Skin epidermis (tissue), 12 donors: Measurements from ENCODE around the gene GORASP1.

Source experiments
- H3K27ac ChIP-seq, 21 experiments: fragments of 200-600 bp; sonication (generic) in 11 of 21; one replicate each; pipeline ENCODE4 v1.5.0; 2020; ENCODE audit warnings: mild to moderate bottlenecking in 3 of 21, inconsistent platforms in 2 of 21, moderate library complexity in 2 of 21
- H3K4me3 ChIP-seq, 7 experiments: fragments of 200-600 bp; sonication (generic) in 2 of 7; one replicate each; pipeline ENCODE4 v1.5.0; 2020; ENCODE audit warnings: inconsistent platforms in 2 of 7, mild to moderate bottlenecking in 2 of 7, moderate library complexity in 1 of 7

GORASP1 gene

DNA sequence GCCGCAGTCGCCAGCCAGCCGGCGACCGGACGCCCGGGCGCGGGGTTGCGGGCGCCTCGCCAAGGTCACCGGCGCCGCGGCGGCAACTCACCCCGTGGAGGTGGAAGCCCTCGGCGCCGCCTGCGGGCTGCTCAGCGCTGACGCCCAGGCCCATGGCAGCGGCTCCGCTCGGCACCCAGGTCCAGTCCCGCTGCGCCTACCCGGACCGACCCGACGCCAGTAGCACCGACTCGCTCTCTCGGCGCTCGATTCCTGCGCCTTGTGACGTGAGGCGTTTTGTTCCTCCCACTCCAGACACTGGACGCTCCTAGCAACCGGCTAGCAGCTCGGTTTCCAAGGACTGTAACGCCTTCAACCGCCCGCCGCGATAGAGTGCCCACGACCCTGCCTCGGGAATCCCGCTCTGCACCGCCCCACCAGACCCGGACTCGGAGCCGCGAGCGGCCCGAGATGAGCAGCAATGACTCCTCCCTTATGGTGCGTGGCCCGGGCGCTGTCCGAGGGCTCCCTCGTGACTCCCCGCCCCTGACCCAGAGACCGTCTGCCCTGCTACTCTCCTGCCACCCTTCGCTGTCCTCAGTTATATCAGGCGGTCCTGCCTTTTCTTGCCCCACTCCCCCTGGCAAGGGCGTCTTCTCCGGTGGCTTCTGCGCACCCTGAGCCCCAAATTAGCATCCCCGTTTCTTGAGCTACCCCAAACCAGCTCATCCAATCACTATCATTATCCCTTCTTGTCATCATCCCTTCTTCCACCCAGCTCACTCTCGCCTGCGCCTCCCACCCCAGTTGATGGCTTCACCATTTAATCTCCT, at the start of gene GORASP1, which contains the start of gene TTC21A:
Gene GORASP1, minus strand, starts transcription at position 240 of the 812 bp plus-strand sequence. Its CDS starts 86 bp downstream, at position 154.
Gene TTC21A, plus strand, starts transcription at position 293 of the 812 bp plus-strand sequence. Its CDS starts 158 bp downstream, at position 451.
- peak within 1 kb of the TSS; percentile 77 to 99 (median 95) for H3K27ac ChIP-seq
- peak within 1 kb of the TSS; percentile 66 to 98 (median 84) for H3K4me3 ChIP-seq

DNA sequence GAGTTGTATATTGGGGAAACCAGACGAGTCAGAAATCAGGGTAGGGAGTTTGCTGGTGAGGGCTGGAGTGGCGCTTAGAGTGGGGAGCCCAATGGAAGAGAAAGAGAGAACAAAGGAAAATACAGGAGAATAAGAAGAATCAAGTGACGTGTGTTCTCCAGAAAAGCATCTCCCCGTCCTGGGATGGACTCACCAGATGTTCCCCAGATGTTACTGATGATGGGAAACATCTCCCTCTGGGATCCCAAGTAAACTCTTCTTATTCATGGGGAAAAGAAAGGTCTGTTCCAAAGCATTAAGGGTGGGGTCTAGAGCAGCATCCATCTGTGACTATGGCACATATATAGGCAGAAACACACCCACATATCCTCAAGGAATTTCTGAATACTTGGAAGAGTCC, 49.0 kb upstream of the GORASP1 start:
- Histone ChIP-seq H3K4me3 (no peak overlapping the region), H3K27ac (peak overlapping the region in 9 of 21 experiments; percentile 1 to 75 (median 50))

DNA sequence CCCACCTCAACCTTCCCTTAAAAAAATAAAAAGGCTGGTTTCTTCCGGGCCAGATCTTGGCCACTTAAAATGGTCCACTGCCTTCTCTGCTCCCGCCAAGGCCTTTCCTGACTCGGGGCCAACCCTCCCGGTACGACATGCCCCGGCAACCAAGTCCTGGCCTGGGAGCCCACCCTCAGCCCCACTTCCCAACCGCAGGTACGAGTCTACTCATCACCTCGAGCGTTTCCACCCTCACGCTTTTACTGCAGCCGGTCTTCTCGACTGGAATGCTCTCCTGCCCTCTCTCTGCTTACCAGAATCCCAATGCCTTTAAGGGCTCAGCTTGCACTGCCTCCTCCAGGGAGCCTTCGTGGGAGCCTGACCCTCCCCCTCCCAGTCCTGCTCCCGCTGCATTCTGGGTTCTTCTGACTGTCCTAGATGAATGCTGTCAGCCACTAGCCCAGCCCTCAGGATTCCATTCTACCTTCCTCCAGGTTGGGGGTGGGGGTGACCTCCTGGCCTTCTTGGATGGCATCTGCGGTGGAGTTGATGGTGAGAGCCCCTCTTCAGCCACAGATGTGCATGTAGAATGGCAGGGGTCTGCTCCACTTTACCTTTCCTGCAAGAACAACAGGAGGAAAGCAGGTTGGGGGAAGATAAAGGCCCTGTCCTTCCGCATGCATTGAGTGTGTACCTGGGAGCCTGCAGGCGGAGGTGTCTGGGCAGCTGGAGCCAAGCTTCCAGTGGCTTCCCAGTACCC, 47.0 kb upstream of the GORASP1 start:
- no peak overlapping the region for H3K4me3 ChIP-seq
- peak overlapping the region in 14 of 21 experiments; percentile 77 to 100 (median 99) for H3K27ac ChIP-seq

DNA sequence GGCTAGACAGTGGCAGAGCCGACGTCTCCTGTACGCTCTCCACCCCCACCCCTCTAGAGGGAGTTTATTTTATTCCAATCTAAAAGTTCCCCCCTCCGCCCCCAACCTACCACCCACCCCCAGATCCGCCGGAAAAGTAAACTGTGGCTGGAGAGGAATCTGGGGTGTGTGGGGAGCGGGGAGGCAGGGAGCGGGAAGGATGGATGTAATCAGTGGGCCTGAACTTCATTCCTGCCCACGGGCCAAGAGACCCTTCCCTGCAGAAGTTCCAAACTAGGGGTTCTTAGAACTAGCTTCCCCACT, 46.5 kb upstream of the GORASP1 start:
- H3K4me3 ChIP-seq: peak overlapping the region; percentile 68 to 98 (median 84)
- peak overlapping the region in 20 of 21 experiments; percentile 45 to 100 (median 98) for H3K27ac ChIP-seq

DNA sequence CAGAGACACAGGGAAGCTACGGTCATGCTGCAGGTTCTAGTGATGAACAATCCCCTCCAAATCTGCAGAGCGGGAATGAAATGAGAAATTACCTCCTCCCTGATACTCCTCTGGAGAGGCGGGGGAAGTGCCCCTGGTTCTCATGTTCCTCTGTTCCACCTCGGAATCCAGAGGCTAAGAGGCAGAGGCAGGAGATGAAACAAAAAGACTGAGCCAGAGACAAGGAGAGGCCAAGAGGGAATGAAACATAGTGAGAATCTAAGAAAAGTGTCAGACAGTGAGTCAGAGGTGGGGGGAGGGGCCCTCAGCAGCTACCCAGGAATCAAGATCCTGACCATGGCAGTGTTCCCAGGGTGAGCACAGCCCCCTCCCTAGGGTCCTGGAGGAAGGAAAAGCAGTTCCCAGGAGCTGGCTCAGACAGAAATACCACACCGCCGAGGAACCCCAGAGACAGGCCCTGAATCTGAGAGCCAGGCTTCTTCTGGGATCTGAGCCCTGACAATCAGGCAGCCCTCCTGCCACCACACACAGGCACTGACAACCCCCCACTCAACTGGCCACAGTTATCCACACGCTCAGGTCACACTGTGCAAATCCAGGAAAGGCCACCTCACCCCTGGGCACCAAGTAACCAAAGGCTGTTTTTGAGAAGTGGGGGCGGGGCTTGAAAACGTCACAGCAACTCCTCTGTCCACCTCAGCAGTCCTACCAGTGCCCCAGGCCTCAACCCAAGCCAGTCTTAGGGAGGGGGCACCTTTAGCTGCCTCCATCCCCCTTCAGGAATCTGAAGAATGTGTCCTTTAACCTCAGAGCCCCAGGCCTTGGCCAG, 43.6 kb upstream of the GORASP1 start:
- peak overlapping the region; percentile 68 to 98 (median 84) for H3K4me3 ChIP-seq
- peak overlapping the region; percentile 4 to 100 (median 99) for H3K27ac ChIP-seq

GRCh38 chr3:39150148-39150802, 42.8 kb upstream of the GORASP1 start:
- H3K4me3 ChIP-seq: peak overlapping the region in 4 of 7 experiments; percentile 69 to 90 (median 87)
- H3K27ac ChIP-seq: peak overlapping the region in 19 of 21 experiments; percentile 65 to 100 (median 99)

- H3K27ac ChIP-seq: peak overlapping the region in 15 of 21 experiments; percentile 37 to 100 (median 99)
- H3K4me3 ChIP-seq: peak overlapping the region in 1 of 7 experiments; percentile 84
Measured at GRCh38 chr3:39149498-39150147, 42.2 kb upstream of the GORASP1 start.

GRCh38 chr3:39149059-39149455, 41.6 kb upstream of the GORASP1 start:
- no peak overlapping the region for H3K4me3 ChIP-seq
- H3K27ac ChIP-seq: peak overlapping the region in 15 of 21 experiments; percentile 39 to 100 (median 89)

DNA sequence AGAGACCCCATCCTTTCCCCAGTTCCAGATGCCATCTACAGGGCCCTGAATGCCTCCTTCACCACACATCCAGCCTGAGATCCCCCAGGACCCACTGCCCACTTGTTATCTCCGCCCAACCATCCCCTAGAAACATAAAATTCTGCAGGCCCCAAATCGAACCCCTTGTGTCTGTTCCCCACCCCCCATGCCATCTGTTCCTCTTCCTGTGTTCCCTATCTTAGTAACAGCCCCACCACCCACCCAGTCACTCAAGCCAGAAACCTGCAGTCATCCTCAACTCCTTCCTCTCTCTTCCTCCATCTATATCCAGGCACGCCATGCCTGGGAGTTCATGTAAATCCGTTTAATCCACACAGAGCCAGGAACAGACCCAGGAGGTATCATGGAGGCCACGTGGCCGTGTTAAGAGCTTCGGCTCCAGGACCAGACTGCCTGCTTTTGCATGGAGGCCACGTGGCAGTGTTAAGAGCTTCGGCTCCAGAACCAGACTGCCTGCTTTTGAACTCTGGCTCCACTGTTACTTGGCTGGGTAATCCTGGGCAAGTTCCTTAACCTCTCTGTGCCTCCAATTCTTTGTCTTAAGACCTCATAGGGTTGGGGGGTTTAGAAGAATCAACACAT, 41.1 kb upstream of the GORASP1 start:
- H3K27ac ChIP-seq: peak overlapping the region in 20 of 21 experiments; percentile 47 to 100 (median 82)
- peak overlapping the region in 3 of 7 experiments; percentile 1 to 22 (median 8) for H3K4me3 ChIP-seq

DNA sequence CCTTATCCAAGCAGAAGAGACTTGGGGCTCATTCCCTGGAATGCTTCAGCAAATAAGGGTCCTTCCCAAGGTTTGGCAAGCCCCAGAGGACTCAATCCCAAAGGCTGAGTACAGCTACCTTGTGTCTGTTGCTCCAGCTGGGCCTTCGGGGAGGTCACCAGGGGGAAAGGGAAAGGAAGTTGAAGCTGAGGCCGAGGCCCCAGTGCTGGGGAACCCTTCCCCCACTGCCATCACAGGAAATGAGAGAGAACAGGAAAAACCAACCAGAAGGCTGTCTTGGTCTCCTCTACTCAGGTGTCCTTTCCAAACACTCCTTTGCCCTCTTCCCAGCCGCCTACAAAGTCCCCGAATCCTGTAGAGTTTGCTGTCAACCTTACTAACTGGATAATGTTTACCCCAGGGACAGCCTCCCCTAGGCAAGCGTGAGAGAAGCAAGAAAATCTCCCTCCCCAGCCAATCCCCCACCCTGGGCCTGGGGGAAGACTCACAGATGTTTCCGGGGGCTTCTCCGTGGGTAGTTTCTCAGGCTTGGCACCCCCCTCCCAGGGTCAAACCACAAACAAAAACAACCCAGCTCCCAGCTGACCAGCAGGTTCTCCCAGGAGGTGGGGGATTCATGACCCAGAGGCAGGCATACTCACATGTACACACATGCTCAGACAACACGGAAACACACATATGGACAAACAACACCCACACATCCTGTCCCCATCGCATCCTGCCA, 40.4 kb upstream of the GORASP1 start:
- Histone ChIP-seq H3K27ac (peak overlapping the region in 20 of 21 experiments; percentile 37 to 100 (median 82)), H3K4me3 (peak overlapping the region in 4 of 7 experiments; percentile 1 to 22 (median 6))

- Histone ChIP-seq H3K27ac (peak overlapping the region; percentile 9 to 100 (median 81)), H3K4me3 (peak overlapping the region in 4 of 7 experiments; percentile 1 to 22 (median 6))
Measured at GRCh38 chr3:39146611-39147591, 39.5 kb upstream of the GORASP1 start.

GRCh38 chr3:39146083-39146501, 38.7 kb upstream of the GORASP1 start:
- no peak overlapping the region for H3K4me3 ChIP-seq
- peak overlapping the region in 20 of 21 experiments; percentile 1 to 100 (median 81) for H3K27ac ChIP-seq

GRCh38 chr3:39144748-39145380, 37.4 kb upstream of the GORASP1 start:
- peak overlapping the region in 1 of 21 experiments; percentile 97 for H3K27ac ChIP-seq

DNA sequence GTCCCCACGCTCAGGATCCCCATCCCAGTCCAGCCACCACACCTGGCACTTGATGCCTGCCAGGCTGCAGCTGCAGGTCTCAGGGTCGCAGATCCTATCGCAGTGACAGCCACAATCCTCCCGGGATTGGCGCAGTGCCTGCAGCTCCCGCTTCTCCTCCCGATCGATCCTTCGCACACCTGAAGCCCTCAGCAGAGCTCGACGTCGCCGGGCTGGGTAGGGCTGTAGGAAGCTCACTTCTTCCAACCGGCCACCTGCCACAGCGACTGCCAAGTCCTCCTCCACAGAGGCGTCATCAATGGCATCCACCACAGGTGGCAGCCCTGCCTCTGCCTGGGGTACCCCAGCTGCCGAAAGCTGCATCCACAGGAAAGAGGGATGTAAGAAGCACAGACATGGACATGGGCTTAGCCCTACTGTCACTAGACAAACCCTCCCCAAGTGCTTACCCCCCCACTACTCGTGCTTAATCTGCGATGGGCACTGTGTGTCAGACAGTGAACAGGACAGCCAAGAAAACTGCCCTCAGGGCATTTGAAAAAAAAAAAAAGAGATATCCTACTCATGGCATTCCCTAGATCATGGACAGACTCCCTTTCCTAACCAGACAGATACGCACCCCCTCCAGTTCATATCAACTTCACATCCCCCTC, 36.8 kb upstream of the GORASP1 start:
- Histone ChIP-seq H3K27ac (no peak overlapping the region), H3K4me3 (no peak overlapping the region)

More at GRCh38 chr3:39144748-39145380, 37.4 kb upstream of the GORASP1 start:
- H3K4me3 ChIP-seq: no peak overlapping the region
